ENCODE results near the gene DMXL2.

Gene DMXL2

DNA sequence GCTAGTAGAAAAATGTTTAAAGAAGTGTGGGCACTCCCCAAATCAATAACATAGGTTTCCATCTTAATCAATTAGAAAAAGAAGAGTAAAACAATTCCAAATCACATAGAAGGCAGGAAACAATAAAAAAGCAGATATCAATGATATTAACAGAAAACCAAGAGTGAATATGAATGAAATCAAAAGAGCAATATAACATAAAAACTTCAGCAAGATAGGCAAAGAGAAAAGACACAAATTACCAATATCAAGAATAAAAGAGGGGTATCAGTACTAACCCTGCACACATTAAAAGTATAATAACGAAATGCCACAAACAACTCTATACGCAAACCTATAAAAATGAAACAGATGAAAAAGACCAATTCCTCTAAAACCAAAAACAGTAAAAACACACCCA is 19.6 kb downstream of the DMXL2 start:
- Histone ChIP-seq H3K27ac (ENCODE audit: low read depth, low read length, poor library complexity, severe bottlenecking) (no peak overlapping the region), H3F3A (ENCODE audit: insufficient read depth, low read length) (no peaks in the 10 kb centered on the region), H3K36me3 (ENCODE audit: insufficient read depth, low read length) (no peaks in the 10 kb centered on the region), H3K9me3 (ENCODE audit: low read length) (no peaks in the 10 kb centered on the region), H3K4me2 (ENCODE audit: low read length) (no peak overlapping the region), H3K4me1 (ENCODE audit: insufficient read depth, low read length, severe bottlenecking) (no peaks in the 10 kb centered on the region), H4K20me1 (ENCODE audit: insufficient read depth, low read length) (no peaks in the 10 kb centered on the region), H3K9me2 (ENCODE audit: low read depth, low read length) (no peaks in the 10 kb centered on the region), H3K27me3 (ENCODE audit: insufficient read depth, low read length) (peaks cover 4% of the 10 kb centered on the region; the same call in 1 of the 2 replicates), H3K79me2 (ENCODE audit: insufficient read depth, low read length) (no peaks in the 10 kb centered on the region), H3K9ac (ENCODE audit: low read length) (no peak overlapping the region), H3K4me3 (ENCODE audit: low read depth, low read length, poor library complexity, severe bottlenecking) (no peak overlapping the region), H2AFZ (ENCODE audit: low read length) (no peak overlapping the region)
- TF ChIP-seq, protein P1, sequence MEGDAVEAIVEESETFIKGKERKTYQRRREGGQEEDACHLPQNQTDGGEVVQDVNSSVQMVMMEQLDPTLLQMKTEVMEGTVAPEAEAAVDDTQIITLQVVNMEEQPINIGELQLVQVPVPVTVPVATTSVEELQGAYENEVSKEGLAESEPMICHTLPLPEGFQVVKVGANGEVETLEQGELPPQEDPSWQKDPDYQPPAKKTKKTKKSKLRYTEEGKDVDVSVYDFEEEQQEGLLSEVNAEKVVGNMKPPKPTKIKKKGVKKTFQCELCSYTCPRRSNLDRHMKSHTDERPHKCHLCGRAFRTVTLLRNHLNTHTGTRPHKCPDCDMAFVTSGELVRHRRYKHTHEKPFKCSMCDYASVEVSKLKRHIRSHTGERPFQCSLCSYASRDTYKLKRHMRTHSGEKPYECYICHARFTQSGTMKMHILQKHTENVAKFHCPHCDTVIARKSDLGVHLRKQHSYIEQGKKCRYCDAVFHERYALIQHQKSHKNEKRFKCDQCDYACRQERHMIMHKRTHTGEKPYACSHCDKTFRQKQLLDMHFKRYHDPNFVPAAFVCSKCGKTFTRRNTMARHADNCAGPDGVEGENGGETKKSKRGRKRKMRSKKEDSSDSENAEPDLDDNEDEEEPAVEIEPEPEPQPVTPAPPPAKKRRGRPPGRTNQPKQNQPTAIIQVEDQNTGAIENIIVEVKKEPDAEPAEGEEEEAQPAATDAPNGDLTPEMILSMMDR (IDR thresholded peaks at IDR 0.05; ENCODE audit: low read length): no peak
- TF ChIP-seq EZH2 (IDR thresholded peaks at IDR 0.05; ENCODE audit: borderline replicate concordance, low read length): no peak

DNA sequence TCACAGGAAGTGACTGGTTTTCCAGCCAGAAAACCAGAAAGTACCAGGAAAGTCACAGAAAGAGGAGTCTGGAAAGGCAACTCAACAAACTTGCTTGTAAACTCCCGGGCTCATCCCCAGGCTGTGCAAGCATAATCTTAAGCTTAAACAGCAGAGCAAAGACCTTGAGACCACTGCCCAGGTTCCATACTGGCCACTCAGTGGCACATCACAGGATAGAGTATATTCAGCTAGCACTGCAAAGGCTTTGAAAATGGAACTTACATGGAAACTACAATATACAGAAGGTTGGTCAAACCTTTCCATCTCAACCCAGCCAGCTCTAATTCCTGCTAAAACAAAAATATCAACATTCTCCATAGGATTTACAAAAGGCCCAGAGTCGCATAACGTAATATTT is 20.1 kb downstream of the DMXL2 start:
- Histone ChIP-seq H3K36me3 (ENCODE audit: insufficient read depth, low read length) (no peaks in the 10 kb centered on the region), H3K27me3 (ENCODE audit: insufficient read depth, low read length) (peaks cover 4% of the 10 kb centered on the region; the same call in 1 of the 2 replicates), H4K20me1 (ENCODE audit: insufficient read depth, low read length) (no peaks in the 10 kb centered on the region), H3K4me3 (ENCODE audit: low read depth, low read length, poor library complexity, severe bottlenecking) (no peak overlapping the region), H3K9me3 (ENCODE audit: low read length) (no peaks in the 10 kb centered on the region), H3K27ac (ENCODE audit: low read depth, low read length, poor library complexity, severe bottlenecking) (no peak overlapping the region), H3K4me1 (ENCODE audit: insufficient read depth, low read length, severe bottlenecking) (no peaks in the 10 kb centered on the region), H3K9me2 (ENCODE audit: low read depth, low read length) (no peaks in the 10 kb centered on the region), H3F3A (ENCODE audit: insufficient read depth, low read length) (no peaks in the 10 kb centered on the region), H2AFZ (ENCODE audit: low read length) (no peak overlapping the region), H3K79me2 (ENCODE audit: insufficient read depth, low read length) (no peaks in the 10 kb centered on the region), H3K4me2 (ENCODE audit: low read length) (no peak overlapping the region), H3K9ac (ENCODE audit: low read length) (no peak overlapping the region)
- TF ChIP-seq, protein P1 (IDR thresholded peaks at IDR 0.05; ENCODE audit: low read length): no peak
- TF ChIP-seq EZH2 (IDR thresholded peaks at IDR 0.05; ENCODE audit: borderline replicate concordance, low read length): no peak

DNA sequence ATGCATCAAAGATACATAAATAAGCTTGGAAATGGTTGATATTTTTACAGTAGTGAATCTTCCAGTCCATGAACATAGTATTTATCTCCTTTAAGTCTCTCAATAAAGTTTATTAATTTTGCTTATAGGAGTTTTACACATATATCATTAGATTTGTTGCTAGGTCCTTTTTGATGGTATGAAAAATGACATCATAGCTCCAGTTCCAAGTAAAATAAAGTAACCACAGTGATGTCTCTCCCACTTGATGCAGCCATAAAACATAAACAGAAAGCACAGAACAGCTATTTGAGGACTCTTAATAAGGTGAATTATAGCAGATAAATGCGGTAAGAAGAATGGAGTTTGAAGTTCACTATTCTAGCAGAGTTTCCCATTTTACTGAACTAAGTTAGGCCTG is 20.8 kb downstream of the DMXL2 start:
- H3K36me3 ChIP-seq (ENCODE audit: insufficient read depth, low read length): no peaks in the 10 kb centered on the region
- no peaks in the 10 kb centered on the region for H3F3A ChIP-seq (ENCODE audit: insufficient read depth, low read length)
- H3K4me2 ChIP-seq (ENCODE audit: low read length): no peak overlapping the region
- H2AFZ ChIP-seq (ENCODE audit: low read length): no peak overlapping the region
- no peaks in the 10 kb centered on the region for H3K9me2 ChIP-seq (ENCODE audit: low read depth, low read length)
- H3K4me1 ChIP-seq (ENCODE audit: insufficient read depth, low read length, severe bottlenecking): no peaks in the 10 kb centered on the region
- no peaks in the 10 kb centered on the region for H3K9me3 ChIP-seq (ENCODE audit: low read length)
- no peak overlapping the region for H3K4me3 ChIP-seq (ENCODE audit: low read depth, low read length, poor library complexity, severe bottlenecking)
- no peak for TF ChIP-seq EZH2 (IDR thresholded peaks at IDR 0.05; ENCODE audit: borderline replicate concordance, low read length)
- TF ChIP-seq, protein P1 (IDR thresholded peaks at IDR 0.05; ENCODE audit: low read length): no peak
- peaks cover 4% of the 10 kb centered on the region; the same call in 1 of the 2 replicates for H3K27me3 ChIP-seq (ENCODE audit: insufficient read depth, low read length)
- H4K20me1 ChIP-seq (ENCODE audit: insufficient read depth, low read length): no peaks in the 10 kb centered on the region
- no peaks in the 10 kb centered on the region for H3K79me2 ChIP-seq (ENCODE audit: insufficient read depth, low read length)
- no peak overlapping the region for H3K27ac ChIP-seq (ENCODE audit: low read depth, low read length, poor library complexity, severe bottlenecking)
- no peak overlapping the region for H3K9ac ChIP-seq (ENCODE audit: low read length)

All from OCI-LY1 (cell line).